HL-60/S4 treated with retinoic acid at 250 ng/mL for 4 days and 3 days (cell line): ENCODE results near the gene FXYD3.

ENCODE experiments used
- in situ Hi-C: fragments of 300-500 bp; cut with MboI; formaldehyde crosslinking; loops from 2 replicates; pipeline ENCODE4 v1.7.0; 2022; ENCODE audit warnings: low sequenced_read_pairs

The FXYD3 gene, protein sequence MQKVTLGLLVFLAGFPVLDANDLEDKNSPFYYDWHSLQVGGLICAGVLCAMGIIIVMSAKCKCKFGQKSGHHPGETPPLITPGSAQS

GRCh38 chr19:35115177-35115951 lies at the start of gene FXYD3:
TSS of gene FXYD3 (plus strand) at chr19:35115823. CDS start at chr19:35119377, 3,554 bp downstream.
- in situ Hi-C loops = no loop called here

DNA sequence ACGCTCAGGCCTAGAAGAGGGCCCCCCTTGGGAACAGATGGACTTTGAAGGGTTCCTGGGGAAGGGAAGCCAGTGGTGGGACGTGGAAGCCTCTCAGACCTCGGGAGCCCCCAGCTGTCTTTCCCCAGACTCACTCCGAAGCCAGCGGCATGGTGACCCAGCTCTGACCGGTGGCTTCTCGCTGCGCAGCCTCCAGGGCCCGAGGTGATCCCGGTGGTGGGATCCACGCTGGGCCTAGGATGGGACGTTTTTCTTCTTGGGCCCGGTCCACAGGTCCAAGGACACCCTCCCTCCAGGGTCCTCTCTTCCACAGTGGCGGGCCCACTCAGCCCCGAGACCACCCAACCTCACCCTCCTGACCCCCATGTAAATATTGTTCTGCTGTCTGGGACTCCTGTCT lies 49.5 kb upstream of the FXYD3 start:
- in situ Hi-C loops = no loop called here

DNA sequence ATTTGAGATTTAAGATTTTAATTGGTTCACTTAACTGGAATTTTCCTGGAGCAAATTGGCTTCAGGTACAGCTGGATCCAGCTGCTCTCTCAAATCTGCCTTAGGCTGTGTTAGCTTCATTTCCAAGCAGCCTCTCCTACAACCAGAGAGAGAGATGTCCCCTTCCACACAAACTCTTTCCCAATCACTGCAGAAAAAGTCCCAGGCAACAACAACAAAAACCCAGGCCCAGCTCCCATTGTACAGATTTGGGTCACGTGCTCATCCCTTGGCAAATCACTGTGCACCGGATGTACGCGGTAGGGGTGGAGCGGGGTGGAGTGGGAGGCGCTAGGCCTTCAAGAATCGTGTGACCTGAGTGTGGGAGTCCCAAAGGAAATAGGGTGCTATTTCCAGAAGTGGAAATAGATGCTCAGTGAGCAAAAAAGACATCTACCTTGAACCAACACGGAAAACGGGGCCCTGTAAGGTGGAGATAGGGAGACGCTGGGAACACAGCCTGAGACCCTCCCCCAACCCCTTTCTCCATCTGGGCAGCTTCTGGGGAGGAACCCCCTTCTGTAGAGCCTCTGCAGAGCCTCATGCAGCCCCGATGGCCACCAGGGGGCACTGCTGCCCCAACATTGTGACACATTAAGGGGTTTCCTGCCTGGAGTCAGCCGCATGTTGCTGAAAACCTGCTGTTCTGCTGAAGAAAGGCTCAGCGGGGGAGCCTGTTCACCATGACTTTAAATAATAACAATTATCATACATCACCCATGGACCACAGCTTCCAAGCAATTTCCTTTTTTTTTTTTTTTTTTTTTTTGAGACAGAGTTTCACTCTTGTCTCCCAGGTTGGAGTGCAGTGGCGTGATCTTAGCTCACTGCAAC lies 48.7 kb upstream of the FXYD3 start:
- in situ Hi-C loops = no loop called here

DNA sequence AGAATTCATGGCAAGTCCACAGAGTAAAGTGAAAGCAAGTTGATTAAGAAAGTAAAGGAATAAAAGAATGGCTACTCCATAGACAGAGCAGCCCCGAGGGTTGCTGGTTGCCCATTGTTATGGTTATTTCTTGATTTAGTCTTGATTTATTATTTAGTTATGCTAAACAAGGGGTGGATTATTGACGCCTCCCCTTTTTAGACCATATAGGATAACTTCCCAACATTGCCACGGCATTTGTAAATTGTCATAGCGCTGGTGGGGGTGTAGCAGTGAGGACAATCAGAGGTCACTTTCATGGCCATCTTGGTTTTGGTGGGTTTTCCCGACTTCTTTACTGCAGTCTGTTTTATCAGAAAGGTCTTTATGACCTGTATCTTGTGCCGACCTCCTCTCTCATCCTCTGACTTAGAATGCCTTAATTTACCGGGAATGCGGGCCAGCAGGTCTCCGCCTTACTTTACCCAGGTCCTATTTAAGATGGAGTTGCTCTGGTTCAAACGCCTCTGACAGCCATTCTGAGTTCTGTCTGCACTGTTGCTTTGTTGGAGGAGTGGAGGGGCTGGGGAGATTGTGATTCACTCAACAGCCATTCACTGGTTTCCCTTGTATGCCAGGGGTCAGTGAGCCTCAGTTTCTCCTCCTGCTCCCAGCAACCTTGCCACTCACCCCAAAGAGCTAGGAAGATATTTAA lies 46.5 kb upstream of the FXYD3 start:
- in situ Hi-C loops = no loop called here

DNA sequence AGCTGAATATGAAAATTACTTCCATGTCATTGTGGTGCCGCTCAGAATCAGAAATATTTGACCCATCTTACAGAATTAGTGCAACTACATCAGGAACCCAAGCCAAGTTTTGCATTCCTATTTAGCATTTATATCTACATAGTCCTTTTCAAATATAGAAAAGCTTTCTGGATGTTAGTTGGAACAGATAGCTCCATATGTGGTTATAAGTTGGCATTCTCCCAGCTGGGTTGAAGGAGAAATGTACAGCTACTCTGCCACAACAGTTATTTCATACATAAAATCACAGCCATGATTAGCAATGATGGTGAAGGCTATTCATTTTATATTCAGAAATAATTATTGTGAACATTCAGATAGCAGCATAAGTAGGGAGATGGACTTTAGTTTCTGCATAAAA lies 45.9 kb upstream of the FXYD3 start:
- in situ Hi-C loops = no loop called here

- in situ Hi-C loops = no loop called here
Observed at GRCh38 chr19:35070471-35070870, 45.2 kb upstream of the FXYD3 start.

DNA sequence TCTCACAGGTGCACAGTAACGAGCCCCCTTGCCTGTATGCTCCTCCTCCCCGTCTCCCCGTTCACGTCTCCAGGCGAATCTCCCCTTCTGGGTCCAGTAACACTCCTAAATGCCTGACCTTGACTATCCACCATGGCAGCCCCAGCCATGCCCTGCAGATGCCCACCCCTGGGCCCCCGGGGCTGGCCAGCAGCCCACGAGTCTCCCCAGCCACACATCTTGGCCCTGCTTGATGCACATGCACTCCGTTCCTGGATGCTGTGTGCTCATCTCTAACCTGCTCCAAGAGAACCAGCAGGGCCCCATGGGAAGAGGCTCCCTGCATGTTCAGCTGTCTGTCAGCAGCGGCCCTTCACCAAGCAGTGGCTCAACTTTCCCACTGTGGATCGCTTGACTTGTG lies 42.1 kb upstream of the FXYD3 start:
- in situ Hi-C loops = no loop called here

DNA sequence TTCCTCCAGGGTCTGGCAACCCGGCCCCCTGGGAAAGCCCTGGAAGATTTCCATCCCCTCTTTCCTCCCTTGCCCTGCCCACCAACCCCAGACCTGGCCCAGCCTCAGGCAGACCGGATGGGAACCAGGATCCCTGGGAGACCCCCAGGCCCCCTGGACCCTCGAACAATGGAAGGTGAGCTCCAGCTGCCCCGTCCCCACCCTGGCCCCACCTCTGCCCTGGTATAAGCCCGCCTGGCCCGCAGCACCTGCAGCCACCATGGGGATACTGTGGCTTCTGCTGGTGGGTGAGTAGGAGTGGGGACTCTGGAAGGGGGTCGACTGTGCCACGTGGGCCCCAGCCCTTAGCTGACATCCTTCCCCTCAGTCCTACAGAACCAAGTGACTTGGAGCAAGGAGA lies 41.7 kb upstream of the FXYD3 start:
- in situ Hi-C loops = no loop called here

GRCh38 chr19:35074426-35075201 lies 41.0 kb upstream of the FXYD3 start:
- in situ Hi-C loops = no loop called here

DNA sequence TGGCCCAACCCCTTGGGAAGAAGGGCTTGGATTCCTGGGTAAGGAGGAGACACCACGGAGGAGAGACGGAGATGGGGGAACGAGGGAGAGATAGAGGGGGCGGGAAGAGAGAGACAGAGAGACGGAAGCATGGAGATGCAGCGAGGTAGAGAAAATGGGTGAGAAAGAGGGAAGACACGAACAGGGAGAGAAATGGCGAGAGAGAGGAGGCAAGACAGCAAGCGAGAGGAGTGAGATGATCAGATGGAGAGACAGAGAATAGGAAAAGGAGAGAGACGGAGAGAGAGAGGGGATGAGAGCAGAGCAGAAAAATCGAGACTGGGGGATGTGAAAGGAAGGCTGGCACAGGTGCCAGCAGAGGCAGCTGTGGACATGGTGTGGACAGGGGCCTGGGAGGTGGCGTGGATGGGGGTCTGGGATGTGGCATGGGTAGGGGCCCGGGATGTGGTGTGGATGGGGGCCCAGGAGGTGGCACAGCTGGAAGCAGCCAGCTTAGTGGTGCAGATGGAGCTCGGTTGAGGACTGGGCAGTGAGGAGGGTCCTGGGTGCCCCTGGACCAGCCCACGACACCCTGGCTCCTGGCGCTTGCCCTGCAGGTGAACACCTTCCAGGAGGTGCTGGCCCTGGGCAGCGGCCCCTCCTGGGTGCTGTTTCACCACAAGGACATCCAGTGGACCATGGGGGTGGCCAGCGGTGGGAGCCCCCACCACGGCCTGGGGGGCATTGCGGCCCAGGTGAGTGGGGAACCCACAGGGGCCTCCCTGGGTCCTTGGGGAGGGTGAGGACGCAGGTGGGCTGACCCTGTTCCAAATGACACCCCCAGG lies 40.2 kb upstream of the FXYD3 start:
- in situ Hi-C loops = no loop called here

GRCh38 chr19:35076026-35076370 lies 39.6 kb upstream of the FXYD3 start:
- in situ Hi-C loops = no loop called here

DNA sequence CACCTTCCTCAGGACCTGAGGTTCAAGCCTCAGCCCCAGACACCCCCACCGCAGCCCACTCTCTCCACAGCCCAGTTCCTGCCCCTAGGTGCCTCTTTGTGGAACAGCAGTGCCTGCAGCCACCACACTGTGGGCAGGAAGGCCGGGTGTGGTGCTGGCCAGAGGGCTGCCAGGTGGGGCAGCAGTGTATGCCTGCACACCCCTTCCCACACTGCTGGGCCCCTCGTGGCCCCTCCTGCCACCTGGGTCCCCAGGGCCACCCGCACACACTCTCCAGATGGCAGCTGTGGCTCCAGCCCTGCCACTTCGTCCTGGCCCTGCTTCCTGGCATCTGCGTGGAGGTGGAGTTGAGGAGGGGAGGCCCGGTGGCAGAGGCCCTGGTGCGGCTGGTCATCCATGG lies 39.0 kb upstream of the FXYD3 start:
- in situ Hi-C loops = no loop called here

- in situ Hi-C loops = no loop called here
Observed at GRCh38 chr19:35077411-35078223, 38.0 kb upstream of the FXYD3 start.

DNA sequence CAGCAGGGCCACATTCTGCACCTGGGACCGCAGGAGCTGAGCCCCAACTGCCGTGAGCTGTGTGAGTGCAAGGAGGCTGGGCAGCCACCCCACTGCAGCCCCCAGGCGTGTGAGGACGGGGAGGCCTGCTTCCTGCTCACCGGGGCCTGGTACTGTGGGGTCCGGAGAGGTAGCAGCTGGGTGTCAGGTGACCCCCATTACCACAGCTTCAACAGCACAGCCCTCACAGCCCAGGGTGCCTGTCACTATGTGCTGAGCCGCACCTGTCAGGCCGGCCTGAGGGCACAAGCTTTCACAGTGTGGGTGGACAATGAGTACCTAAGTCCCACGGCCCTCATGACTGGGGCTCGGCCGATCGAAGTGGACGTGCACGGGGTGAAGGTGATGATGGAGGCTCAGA lies 35.8 kb upstream of the FXYD3 start:
- in situ Hi-C loops = no loop called here

DNA sequence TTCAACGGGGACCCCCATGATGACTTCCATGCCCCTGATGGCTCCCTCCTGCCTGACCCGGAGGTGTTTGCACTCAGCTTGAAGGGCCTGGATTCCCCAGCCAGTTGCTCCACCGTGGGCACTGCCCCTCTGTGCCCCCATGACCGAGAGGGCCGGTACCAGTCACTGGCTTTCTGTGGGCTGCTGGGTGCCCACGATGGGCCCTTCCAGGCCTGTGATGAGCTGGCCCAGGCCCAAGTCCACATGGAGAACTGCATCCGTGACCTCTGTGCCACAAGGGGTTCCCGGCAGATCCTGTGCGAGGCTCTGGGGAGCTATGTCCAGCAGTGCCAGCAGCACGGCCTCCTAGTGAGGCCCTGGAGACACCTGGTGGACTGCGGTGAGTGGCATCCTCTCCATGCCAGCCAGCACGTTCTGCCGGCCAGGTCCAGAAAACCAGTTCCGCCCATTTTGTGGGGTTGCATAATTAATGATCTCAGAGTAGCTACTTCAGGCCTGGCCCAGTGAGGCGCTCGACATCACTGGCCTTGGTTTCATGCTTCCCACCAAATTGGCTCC lies 34.9 kb upstream of the FXYD3 start:
- in situ Hi-C loops = no loop called here

GRCh38 chr19:35081201-35081600 lies 34.4 kb upstream of the FXYD3 start:
- in situ Hi-C loops = no loop called here

- in situ Hi-C loops = no loop called here
Observed at GRCh38 chr19:35083691-35084508, 31.7 kb upstream of the FXYD3 start.

GRCh38 chr19:35084509-35084762 lies 31.2 kb upstream of the FXYD3 start:
- in situ Hi-C loops = no loop called here
